Skeletal muscle cell (primary cell): ENCODE results near the gene TCFL5.
"Not testable (repeated sequence)": the region's sequence is repeated elsewhere in the genome, so short reads cannot be mapped to it uniquely, and the experiment has no call there.

ENCODE experiments used
- DNase-seq: peaks from one replicate; pipeline ENCODE4 v3.0.0-alpha.2; 2010; ENCODE audit warnings: low read depth
- H3K4me3 ChIP-seq: 2 replicates; pipeline ENCODE4 v1.5.1; 2011; ENCODE audit warnings: low read depth, mild to moderate bottlenecking, control low read depth, low read length, moderate library complexity

The TCFL5 gene

GRCh38 chr20:62881662-62882395, 20.2 kb upstream of the TCFL5 start:
- no peak overlapping the region for H3K4me3 ChIP-seq
- DNase-seq: no peak

- DNase-seq: no peak
- H3K4me3 ChIP-seq: no peak overlapping the region
Observed at GRCh38 chr20:62880935-62881661, 19.5 kb upstream of the TCFL5 start.

GRCh38 chr20:62880147-62880934, 18.7 kb upstream of the TCFL5 start:
- no peak overlapping the region for H3K4me3 ChIP-seq
- no peak for DNase-seq

GRCh38 chr20:62879275-62880146, 17.9 kb upstream of the TCFL5 start:
- no peak for DNase-seq
- no peak overlapping the region for H3K4me3 ChIP-seq

GRCh38 chr20:62878244-62879038, 16.8 kb upstream of the TCFL5 start:
- DNase-seq: no peak
- H3K4me3 ChIP-seq: no peak overlapping the region

- no peak for DNase-seq
Observed at GRCh38 chr20:62876902-62877816, 15.5 kb upstream of the TCFL5 start.

GRCh38 chr20:62876501-62876901, 14.9 kb upstream of the TCFL5 start:
- DNase-seq: no peak
- no peak overlapping the region for H3K4me3 ChIP-seq

More at GRCh38 chr20:62876902-62877816, 15.5 kb upstream of the TCFL5 start:
- no peak overlapping the region for H3K4me3 ChIP-seq

- H3K4me3 ChIP-seq: no peak overlapping the region
Observed at GRCh38 chr20:62875419-62876361, 14.1 kb upstream of the TCFL5 start.

GRCh38 chr20:62874964-62875344, 13.3 kb upstream of the TCFL5 start:
- no peak overlapping the region for H3K4me3 ChIP-seq
- DNase-seq: no peak

More at GRCh38 chr20:62875419-62876361, 14.1 kb upstream of the TCFL5 start:
- DNase-seq: no peak

GRCh38 chr20:62873681-62874031, 12.0 kb upstream of the TCFL5 start:
- not testable (repeated sequence) for DNase-seq, H3K4me3 ChIP-seq

GRCh38 chr20:62873280-62873679, 11.7 kb upstream of the TCFL5 start:
- no peak for DNase-seq
- H3K4me3 ChIP-seq: no peak overlapping the region

- no peak for DNase-seq
- H3K4me3 ChIP-seq: no peak overlapping the region
Observed at GRCh38 chr20:62872862-62873261, 11.2 kb upstream of the TCFL5 start.

GRCh38 chr20:62872184-62872847, 10.7 kb upstream of the TCFL5 start:
- DNase-seq: no peak
- no peak overlapping the region for H3K4me3 ChIP-seq

- no peak for DNase-seq
- H3K4me3 ChIP-seq: no peak overlapping the region
Observed at GRCh38 chr20:62864207-62864606, 2.6 kb upstream of the TCFL5 start.

GRCh38 chr20:62860924-62861691, 514 bp downstream of the TCFL5 start:
- DNase-seq: no peak

More at GRCh38 chr20:62860924-62861691, 514 bp downstream of the TCFL5 start:
- H3K4me3 ChIP-seq: peak overlapping the region; percentile 59
